Body of pancreas (tissue), 4 donors: ENCODE data around the gene TBL1X.

Experiments
- CTCF ChIP-seq, 7 experiments: fragments of 450-650 bp in 4 of 7; fragments of 200-600 bp in 3 of 7; sonication (generic) in 3 of 7; IDR thresholded peaks; one replicate each; pipeline ENCODE4 v1.5.1; 2016 to 2019; ENCODE audit warnings: antibody characterized with exemption in 7 of 7
- POLR2A ChIP-seq, 3 donors: fragments of 450-650 bp; IDR thresholded peaks; one replicate each; pipeline ENCODE4 v1.6.1; 2016; ENCODE audit warnings: antibody characterized with exemption in 3 of 3, mild to moderate bottlenecking in 2 of 3

GRCh38 chrX:9757366-9757765 lies 292.5 kb downstream of the TBL1X start:
- TF ChIP-seq POLR2A (IDR thresholded peaks at IDR 0.05) (no peak), CTCF (IDR thresholded peaks at IDR 0.05) (no peak)
